Keratinocyte (primary cell): ENCODE measurements around the gene HS3ST3B1. TPM values are rescaled to one million over a fixed set of nuclear protein-coding genes. Genes with fewer than 3 reads are reported as not detected.
A peak's percentile ranks its signal among the peaks of the same experiment; 100 is the strongest.

Source experiments
- DNase-seq: peaks from one replicate; pipeline ENCODE4 v3.0.0-alpha.2; 2011; ENCODE audit warnings: low read depth, missing footprints, low spot score
- FAIRE-seq: peaks from 2 replicates; lab custom pipeline; 2011; peaks lifted over from hg19 to GRCh38; lab: Jason Lieb, UNC
- H2AFZ ChIP-seq: 2 replicates; pipeline ENCODE4 v1.6.0; 2012; ENCODE audit warnings: low read length, control low read depth, inconsistent platforms; ENCODE audit not compliant: control insufficient read depth
- H3K27ac ChIP-seq: 2 replicates; pipeline ENCODE4 v1.5.1; 2011; ENCODE audit warnings: low read length; ENCODE audit not compliant: control insufficient read depth, insufficient read depth
- H3K27me3 ChIP-seq: 3 replicates; pipeline ENCODE4 v1.6.0; 2011; ENCODE audit warnings: low read length; ENCODE audit not compliant: control insufficient read depth, insufficient read depth; ENCODE audit errors: extremely low read depth
- H3K36me3 ChIP-seq, 2 experiments: 2 replicates in 1 of 2; 3 replicates in 1 of 2; pipeline ENCODE4 v1.5.1; 2011; ENCODE audit warnings: low read length in 2 of 2, mild to moderate bottlenecking in 1 of 2; ENCODE audit not compliant: control insufficient read depth in 2 of 2, insufficient read depth in 2 of 2; ENCODE audit errors: extremely low read depth in 1 of 2
- H3K4me1 ChIP-seq: 3 replicates; pipeline ENCODE4 v1.5.1; 2011; ENCODE audit warnings: low read length; ENCODE audit not compliant: control insufficient read depth, insufficient read depth; ENCODE audit errors: extremely low read depth
- H3K4me2 ChIP-seq: 3 replicates; pipeline ENCODE4 v1.6.0; 2011; ENCODE audit warnings: low read depth, low read length; ENCODE audit not compliant: control insufficient read depth, insufficient read depth; ENCODE audit errors: extremely low read depth
- H3K4me3 ChIP-seq, 3 experiments: fragments of 200-600 bp in 1 of 3; sonication (generic) in 1 of 3; 2 replicates in 2 of 3; 3 replicates in 1 of 3; pipeline ENCODE4 v1.5.1; 2011 to 2016; ENCODE audit warnings: low read length in 3 of 3, mild to moderate bottlenecking in 3 of 3, control low read depth in 2 of 3, inconsistent platforms in 1 of 3, low read depth in 1 of 3, mixed read lengths in 1 of 3, mixed run types in 1 of 3, moderate library complexity in 1 of 3; ENCODE audit not compliant: control insufficient read depth in 2 of 3, insufficient read depth in 2 of 3; ENCODE audit errors: extremely low read depth in 1 of 3
- H3K79me2 ChIP-seq: 2 replicates; pipeline ENCODE4 v1.6.0; 2012; ENCODE audit warnings: low read length; ENCODE audit not compliant: control insufficient read depth, insufficient read depth
- H3K9ac ChIP-seq: 3 replicates; pipeline ENCODE4 v1.6.0; 2011; ENCODE audit warnings: low read length; ENCODE audit not compliant: control insufficient read depth, insufficient read depth; ENCODE audit errors: extremely low read depth
- H3K9me1 ChIP-seq: 3 replicates; pipeline ENCODE4 v1.6.0; 2011; ENCODE audit warnings: low read length; ENCODE audit not compliant: control insufficient read depth, insufficient read depth; ENCODE audit errors: extremely low read depth
- H3K9me3 ChIP-seq: 2 replicates; pipeline ENCODE4 v1.5.1; 2012; ENCODE audit warnings: low read depth, low read length; ENCODE audit not compliant: control insufficient read depth
- H4K20me1 ChIP-seq: 3 replicates; pipeline ENCODE4 v1.6.0; 2011; ENCODE audit warnings: low read length; ENCODE audit not compliant: control insufficient read depth, insufficient read depth; ENCODE audit errors: extremely low read depth
- CTCF ChIP-seq, 3 experiments: IDR thresholded peaks in 1 of 3; conservative IDR thresholded peaks in 1 of 3; optimal IDR thresholded peaks in 1 of 3; 2 replicates in 2 of 3; 3 replicates in 1 of 3; pipeline versions ENCODE3 to v1.5.1; 2011; ENCODE audit warnings: low read length in 3 of 3, mild to moderate bottlenecking in 3 of 3, moderate library complexity in 2 of 3, control low read depth in 1 of 3, inconsistent platforms in 1 of 3; ENCODE audit not compliant: insufficient read depth in 2 of 3; ENCODE audit errors: extremely low read depth in 1 of 3
- EZH2 ChIP-seq: IDR thresholded peaks from one replicate; pipeline ENCODE4 v1.6.1; 2012; ENCODE audit warnings: inconsistent platforms, mild to moderate bottlenecking, low read length, moderate library complexity
- dilution Hi-C: fragments of 300-500 bp; cut with MboI; formaldehyde crosslinking; loops from one replicate; pipeline ENCODE4 v1.7.0; 2020; ENCODE audit warnings: low sequenced_read_pairs; ENCODE audit not compliant: extremely low pct_ligation_motif_present
- polyA plus RNA-seq, 5 experiments: library from polyadenylated mRNA; depleted of rRNA in 3 of 5; stranded (reverse) in 3 of 5; stranded (forward) in 1 of 5; unstranded in 1 of 5; fragments of >200 nt; gene quantifications; 1 replicate in 1 of 5; 2 replicates in 3 of 5; 3 replicates in 1 of 5; pipeline versions ENCODE4 v1.2.1 to v1.2.3, GENCODE V29; 2011 to 2012; ENCODE audit warnings: missing spikeins in 2 of 5, low read depth in 1 of 5, low replicate concordance in 1 of 5

Gene HS3ST3B1
- polyA plus RNA-seq, 1 donor (not counting 4 experiments of a cell fraction or from before 2014, with no cell fraction given): 3.9 TPM

GRCh38 chr17:14308965-14309879 lies 8.3 kb downstream of the HS3ST3B1 start:
- peak; percentile 70 for FAIRE-seq
- Histone ChIP-seq H3K36me3 (no peaks in the 10 kb centered on the region), H3K4me3 (peak overlapping the region; percentile 45 to 89 (median 70)), H4K20me1 (no peaks in the 10 kb centered on the region), H3K9ac (peak overlapping the region; percentile 67), H3K79me2 (peaks cover 43% of the 10 kb centered on the region), H3K27ac (peak overlapping the region; percentile 68), H3K9me1 (no peaks in the 10 kb centered on the region), H3K4me2 (peak overlapping the region; percentile 94), H3K9me3 (no peaks in the 10 kb centered on the region), H2AFZ (peak overlapping the region; percentile 83), H3K4me1 (peaks cover 23% of the 10 kb centered on the region), H3K27me3 (peaks cover 12% of the 10 kb centered on the region)
- TF ChIP-seq CTCF (optimal IDR thresholded peaks at IDR 0.05 in 1 of 3, IDR thresholded peaks at IDR 0.05 in 1 of 3, conservative IDR thresholded peaks at IDR 0.05 in 1 of 3; ENCODE audit: extremely low read depth in 1 of 3, insufficient read depth in 2 of 3, low read length in 3 of 3): no peak
- TF ChIP-seq EZH2: no peak
- DNase-seq: peak; percentile 55
- dilution Hi-C loops: no loop called here

- H2AFZ ChIP-seq: peak overlapping the region; percentile 83
- no peaks in the 10 kb centered on the region for H4K20me1 ChIP-seq
- H3K9me3 ChIP-seq: no peaks in the 10 kb centered on the region
- no peak for FAIRE-seq
- no peaks in the 10 kb centered on the region for H3K9me1 ChIP-seq
- peak overlapping the region; percentile 65 for H3K27ac ChIP-seq
- TF ChIP-seq CTCF (optimal IDR thresholded peaks at IDR 0.05 in 1 of 3, IDR thresholded peaks at IDR 0.05 in 1 of 3, conservative IDR thresholded peaks at IDR 0.05 in 1 of 3; ENCODE audit: extremely low read depth in 1 of 3, insufficient read depth in 2 of 3, low read length in 3 of 3): no peak
- no peak for TF ChIP-seq EZH2
- H3K4me2 ChIP-seq: peak overlapping the region; percentile 94
- peak overlapping the region in 2 of 3 experiments; percentile 70 to 89 for H3K4me3 ChIP-seq
- peak overlapping the region; percentile 67 for H3K9ac ChIP-seq
- H3K36me3 ChIP-seq: no peaks in the 10 kb centered on the region
- peaks cover 17% of the 10 kb centered on the region for H3K4me1 ChIP-seq
- DNase-seq: no peak
- peaks cover 4% of the 10 kb centered on the region for H3K27me3 ChIP-seq
- H3K79me2 ChIP-seq: peaks cover 38% of the 10 kb centered on the region
- dilution Hi-C loops: no loop called here
These were observed 9.2 kb downstream of the HS3ST3B1 start for GRCh38 chr17:14310101-14310500.
